Gastroesophageal sphincter (tissue), 3 donors: ENCODE measurements around the gene PKD2L1.

Experiments
- CTCF ChIP-seq, 4 experiments: fragments of 200-600 bp in 2 of 4; fragments of 450-650 bp in 2 of 4; sonication (generic) in 1 of 4; IDR thresholded peaks; one replicate each; pipeline ENCODE4 v1.5.1; 2017 to 2019; ENCODE audit warnings: antibody characterized with exemption in 4 of 4, mild to moderate bottlenecking in 2 of 4, moderate library complexity in 2 of 4
- EP300 ChIP-seq: sonication (generic); formaldehyde crosslinking; IDR thresholded peaks from one replicate; pipeline ENCODE4 v1.6.1; 2017; ENCODE audit warnings: antibody characterized with exemption, mild to moderate bottlenecking
- POLR2A ChIP-seq, 2 donors: fragments of 450-650 bp; IDR thresholded peaks; one replicate each; pipeline ENCODE4 v1.6.1; 2017; ENCODE audit warnings: antibody characterized with exemption in 2 of 2, mild to moderate bottlenecking in 2 of 2, moderate library complexity in 1 of 2
- POLR2AphosphoS5 ChIP-seq: sonication (generic); formaldehyde crosslinking; IDR thresholded peaks from one replicate; pipeline ENCODE4 v1.6.1; 2017; ENCODE audit warnings: antibody characterized with exemption

GRCh38 chr10:100370714-100371481, 40.9 kb upstream of the PKD2L1 start:
- TF ChIP-seq POLR2A (IDR thresholded peaks at IDR 0.05) (no peak), CTCF (IDR thresholded peaks at IDR 0.05) (no peak), POLR2AphosphoS5 (peak; percentile 37), EP300 (no peak)
